Lower leg skin (tissue), 4 donors: Measurements from ENCODE around the gene UBE2J2. TPM values are rescaled to one million over a fixed set of nuclear protein-coding genes. Genes with fewer than 3 reads are reported as not detected.

ENCODE experiments used
- DNase-seq, 2 donors: peaks; one replicate each; pipeline ENCODE4 v3.0.0-alpha.2; 2019; ENCODE audit warnings: low spot score in 2 of 2
- H3K4me3 ChIP-seq: fragments of 200-600 bp; sonication (generic); 2 replicates; pipeline ENCODE4 v1.5.1; 2017; ENCODE audit warnings: mild to moderate bottlenecking, low read depth; ENCODE audit not compliant: poor library complexity, severe bottlenecking
- CTCF ChIP-seq, 3 donors: fragments of 450-650 bp; IDR thresholded peaks; one replicate each; pipeline ENCODE4 v1.5.1; 2016; ENCODE audit warnings: antibody characterized with exemption in 3 of 3, mild to moderate bottlenecking in 3 of 3, moderate library complexity in 2 of 3
- POLR2A ChIP-seq, 2 donors: fragments of 450-650 bp; IDR thresholded peaks; one replicate each; pipeline ENCODE4 v1.6.1; 2016 to 2017; ENCODE audit warnings: antibody characterized with exemption in 2 of 2, mild to moderate bottlenecking in 1 of 2, moderate library complexity in 1 of 2
- WGBS, 2 donors: methylation state at CpG; one replicate each; pipeline ENCODE4 v1.1.5; 2018; 5-methylcytosine and 5-hydroxymethylcytosine counted together
- intact Hi-C: fragments of 100-400 bp; cut with DNase I; formaldehyde crosslinking; loops from one replicate; pipeline ENCODE4 v1.15.0; 2023; ENCODE audit warnings: low total_unique reads
- total RNA-seq, 4 donors: library from RNA; depleted of rRNA; stranded (reverse); fragments of >200 nt; gene quantifications; one replicate each; pipeline ENCODE4 v1.1.0, GENCODE V29; 2016

UBE2J2 gene
- total RNA-seq, 4 donors from 2014 or later, result 49.0 to 72.8 (median 54.0) TPM

DNA sequence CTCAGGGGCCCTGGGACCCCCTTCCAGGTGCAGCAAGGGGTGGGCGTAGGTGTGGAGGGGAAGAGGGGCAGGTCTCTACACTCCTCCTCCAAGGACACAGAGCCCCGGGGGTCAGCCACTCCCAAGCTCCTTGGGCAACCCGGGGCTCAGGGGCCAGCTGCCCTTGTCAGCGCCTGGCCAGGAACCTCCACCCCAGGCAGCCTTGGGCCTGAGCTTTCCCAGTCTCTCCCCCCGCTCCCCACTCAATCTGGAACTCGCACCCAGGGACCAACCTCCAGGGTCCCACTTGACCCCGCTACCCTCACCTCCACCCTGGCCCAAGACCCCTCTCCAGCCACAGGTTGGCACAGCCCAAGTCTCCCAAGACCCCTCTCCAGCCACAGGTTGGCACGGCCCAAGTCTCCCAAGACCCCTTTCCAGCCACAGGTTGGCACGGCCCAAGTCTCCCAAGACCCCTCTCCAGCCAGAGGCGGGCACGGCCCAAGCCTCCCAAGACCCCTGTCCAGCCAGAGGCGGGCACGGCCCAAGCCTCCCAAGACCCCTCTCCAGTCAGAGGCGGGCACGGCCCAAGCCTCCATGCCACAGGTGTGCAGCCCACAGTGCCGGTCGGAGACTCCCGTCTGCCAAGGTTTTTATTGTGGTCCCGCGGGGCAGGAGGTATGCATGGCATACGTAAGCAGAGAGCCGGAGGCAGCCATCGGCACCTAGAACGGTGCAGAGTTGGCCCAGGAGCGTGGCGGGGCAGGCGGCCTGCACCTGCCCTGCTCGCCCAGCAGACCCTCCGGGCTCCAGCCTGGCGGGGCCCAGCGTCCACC, 62.7 kb downstream of the UBE2J2 start:
- intact Hi-C loops, result no loop called here
- DNase-seq, result no peak
- H3K4me3 ChIP-seq, result no peak overlapping the region
- no peak for TF ChIP-seq POLR2A (IDR thresholded peaks at IDR 0.05)
- WGBS, 2 donors, result 85 to 93% methylated on average over 21 to 31 of the region's 31 CpGs

DNA sequence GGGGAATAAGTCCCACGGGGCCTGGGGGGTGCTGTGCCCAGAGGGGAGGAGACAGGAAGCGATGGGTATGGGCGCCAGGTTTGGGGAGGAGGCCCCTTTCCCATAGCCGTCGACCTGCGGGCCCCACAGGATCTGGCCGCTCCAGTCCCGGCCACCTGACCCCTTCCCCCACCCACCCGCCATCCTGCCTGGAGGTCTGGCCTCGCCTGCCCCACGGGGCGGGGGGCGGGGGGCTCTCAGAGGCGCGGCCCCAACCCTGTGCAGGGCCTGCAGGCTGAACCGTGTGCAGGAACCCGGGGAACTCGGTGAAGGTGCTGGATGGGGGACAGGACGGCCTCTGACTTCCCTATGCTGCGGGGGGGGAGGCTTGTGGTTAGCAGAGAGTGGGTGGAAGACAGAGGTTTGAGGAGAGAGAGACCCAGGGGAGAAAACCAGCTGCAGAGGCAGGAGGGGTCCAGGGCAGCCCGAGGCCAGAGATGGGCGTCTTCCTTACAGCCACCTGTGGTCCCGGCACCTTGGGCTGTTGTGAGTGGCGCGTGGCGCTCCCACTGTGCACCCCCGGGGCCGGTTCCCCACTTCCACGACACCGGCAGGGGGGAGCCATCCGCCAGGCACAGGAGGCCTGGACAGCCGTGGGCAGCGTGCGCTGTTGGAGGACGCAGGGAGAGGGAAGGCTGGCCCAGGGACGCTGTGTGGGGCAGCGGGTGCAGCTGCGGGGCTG, 64.8 kb downstream of the UBE2J2 start:
- no peak for DNase-seq
- intact Hi-C loops, result no loop called here
- WGBS, 2 donors, result 49 to 50% methylated on average over 31 to 37 of the region's 38 CpGs
- no peak overlapping the region for H3K4me3 ChIP-seq
- TF ChIP-seq CTCF (IDR thresholded peaks at IDR 0.05), result no peak
- no peak for TF ChIP-seq POLR2A (IDR thresholded peaks at IDR 0.05)

- H3K4me3 ChIP-seq, result no peak overlapping the region
- TF ChIP-seq CTCF (IDR thresholded peaks at IDR 0.05) (no peak), POLR2A (IDR thresholded peaks at IDR 0.05) (no peak)
- 39 to 56% methylated on average over 9 of the region's 11 CpGs for WGBS, 2 donors
- intact Hi-C loops, result no loop called here
- no peak for DNase-seq
Measured at GRCh38 chr1:1207571-1207892, 66.1 kb downstream of the UBE2J2 start.

DNA sequence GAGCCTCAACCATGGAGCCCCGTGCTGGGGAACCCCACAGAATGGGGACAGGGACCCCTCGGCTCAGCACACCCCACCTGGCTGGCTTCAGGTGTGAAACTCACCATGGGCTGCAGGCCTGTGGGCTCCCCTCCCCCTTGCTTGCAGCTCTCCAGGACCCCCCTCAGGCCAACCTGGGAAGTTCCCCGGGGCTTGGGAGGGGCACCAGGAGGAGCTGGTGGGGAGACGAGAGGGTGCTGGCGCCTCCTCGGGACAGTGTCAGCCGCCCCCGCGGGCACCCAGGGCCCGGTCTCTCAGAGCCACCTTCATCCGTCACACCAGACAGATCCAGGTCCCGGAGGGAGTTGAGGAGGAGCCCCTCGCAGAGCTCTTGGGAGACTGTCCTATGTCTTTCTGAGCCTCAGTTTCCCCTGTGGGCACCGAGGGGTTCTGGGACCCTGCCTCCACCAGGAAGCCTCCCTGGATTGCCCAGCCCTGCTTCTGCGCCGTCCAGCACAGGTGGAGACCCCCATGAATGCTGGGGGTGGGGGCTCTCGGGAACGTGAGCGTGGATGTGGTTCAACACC, 66.6 kb downstream of the UBE2J2 start:
- no peak overlapping the region for H3K4me3 ChIP-seq
- no peak for DNase-seq
- intact Hi-C loops, result no loop called here
- WGBS, 2 donors, result 10 to 57% methylated on average over 4 of the region's 19 CpGs
- no peak for TF ChIP-seq POLR2A (IDR thresholded peaks at IDR 0.05)
- TF ChIP-seq CTCF (IDR thresholded peaks at IDR 0.05), result no peak

DNA sequence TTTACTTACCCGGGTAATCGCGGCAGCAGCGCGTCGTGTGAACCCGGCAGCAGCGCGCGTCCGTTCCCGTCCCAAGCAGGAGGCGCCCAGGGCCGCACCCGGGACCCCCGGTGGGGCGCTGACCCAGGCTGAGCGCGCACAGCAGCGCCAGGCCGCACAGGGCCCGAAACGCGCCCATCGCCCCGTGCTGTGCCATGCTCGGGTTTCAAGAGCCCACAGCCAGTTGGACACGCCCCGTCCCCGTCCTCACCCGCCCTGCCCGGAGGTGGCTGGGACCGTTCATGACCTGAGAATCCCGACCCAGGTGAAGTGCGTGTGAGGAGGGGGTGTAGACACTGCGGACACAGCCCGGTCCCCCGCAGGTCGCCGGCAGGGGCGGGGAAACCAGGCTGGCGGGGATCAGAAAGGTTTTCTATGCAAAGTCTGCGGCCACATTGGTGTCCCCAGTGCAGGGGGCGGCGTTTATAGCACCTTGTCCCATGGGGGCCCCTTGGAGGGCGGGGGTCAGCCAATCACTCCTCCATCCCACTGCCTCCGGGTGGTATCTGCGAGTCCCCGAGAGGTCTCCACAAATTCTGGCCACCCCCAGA, 67.2 kb downstream of the UBE2J2 start, which contains the start of gene TNFRSF18:
Gene TNFRSF18 (minus strand): TSS at position 217 of the 590 bp plus-strand sequence. CDS start 21 bp downstream, at position 196.
- intact Hi-C loops, result no loop called here
- no peak for DNase-seq
- H3K4me3 ChIP-seq, result no peak within 1 kb of the TSS
- 0 to 3% methylated on average over 5 to 25 of the region's 49 CpGs for WGBS, 2 donors
- TF ChIP-seq CTCF (IDR thresholded peaks at IDR 0.05) (no peak), POLR2A (IDR thresholded peaks at IDR 0.05) (no peak)
